GM03348 (cell line): ENCODE measurements around the gene OGA.

Source experiments
- DNase-seq: peaks from one replicate; pipeline ENCODE4 v3.0.0; 2012; ENCODE audit warnings: low spot score

OGA gene

DNA sequence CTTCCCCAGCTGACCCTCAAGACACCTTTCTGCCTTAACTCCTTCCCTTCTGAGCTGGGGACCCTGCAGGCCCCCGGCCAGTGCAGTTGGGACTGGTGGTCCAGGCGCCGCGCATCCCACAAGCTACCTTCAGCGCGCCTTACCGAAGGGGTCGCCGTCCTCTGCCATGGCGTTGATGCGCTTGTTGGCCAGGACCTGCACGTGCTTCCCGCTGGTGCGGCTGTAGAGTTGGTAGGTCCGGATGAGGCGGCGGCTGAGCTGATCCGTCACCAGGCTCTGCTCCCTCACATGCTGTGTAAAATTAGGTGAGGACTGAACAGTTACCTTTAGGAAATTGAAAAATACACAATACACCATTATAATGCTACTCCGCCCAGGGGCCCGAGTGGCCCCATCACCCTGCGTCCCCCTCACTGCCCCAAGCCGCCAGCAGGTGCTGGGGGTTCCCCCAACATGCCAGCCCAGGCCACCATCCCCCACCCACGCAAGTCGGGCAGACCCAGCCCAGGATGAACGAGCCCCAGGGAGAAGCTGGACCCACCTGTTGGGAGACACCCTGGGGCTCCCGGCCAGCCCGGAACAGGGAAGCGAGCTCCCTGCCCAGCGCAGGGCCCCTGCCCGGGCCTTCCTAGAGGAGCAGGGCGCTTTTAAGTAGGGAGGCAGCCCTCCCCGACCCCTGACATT is 43.5 kb downstream of the OGA start:
- DNase-seq: no peak

DNA sequence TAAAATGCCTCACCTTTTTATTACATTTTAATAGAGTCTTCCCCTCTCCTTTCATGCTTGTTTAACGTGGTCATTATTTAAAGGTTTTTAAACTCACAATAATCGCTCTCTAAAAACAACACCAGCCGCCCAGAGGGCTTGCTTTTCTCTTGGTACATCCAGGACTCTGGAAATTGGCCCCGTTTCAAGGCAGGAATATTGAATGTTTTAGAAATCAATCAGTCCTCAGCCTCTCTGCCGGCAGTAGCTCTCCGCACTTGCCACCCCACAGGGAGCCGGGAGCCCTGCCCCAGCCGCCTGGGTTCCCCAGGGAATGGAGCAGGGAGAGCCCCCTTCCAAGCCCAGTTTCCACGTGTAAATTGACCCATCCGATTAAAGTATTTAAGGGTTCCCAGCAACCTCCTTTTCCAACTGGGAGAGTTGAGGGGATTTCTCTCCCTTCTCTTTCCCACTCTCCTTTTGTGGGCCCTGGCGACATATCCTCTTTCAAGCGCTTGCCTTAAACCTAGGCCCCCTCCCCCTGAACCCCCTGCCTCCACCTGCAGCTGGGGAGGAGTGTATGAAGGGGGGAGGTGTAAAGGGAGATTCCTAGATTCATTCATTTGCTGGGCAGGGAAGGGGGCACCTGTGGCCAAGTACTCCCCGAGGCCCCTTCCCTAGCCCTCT is 44.2 kb downstream of the OGA start:
- DNase-seq: no peak

DNA sequence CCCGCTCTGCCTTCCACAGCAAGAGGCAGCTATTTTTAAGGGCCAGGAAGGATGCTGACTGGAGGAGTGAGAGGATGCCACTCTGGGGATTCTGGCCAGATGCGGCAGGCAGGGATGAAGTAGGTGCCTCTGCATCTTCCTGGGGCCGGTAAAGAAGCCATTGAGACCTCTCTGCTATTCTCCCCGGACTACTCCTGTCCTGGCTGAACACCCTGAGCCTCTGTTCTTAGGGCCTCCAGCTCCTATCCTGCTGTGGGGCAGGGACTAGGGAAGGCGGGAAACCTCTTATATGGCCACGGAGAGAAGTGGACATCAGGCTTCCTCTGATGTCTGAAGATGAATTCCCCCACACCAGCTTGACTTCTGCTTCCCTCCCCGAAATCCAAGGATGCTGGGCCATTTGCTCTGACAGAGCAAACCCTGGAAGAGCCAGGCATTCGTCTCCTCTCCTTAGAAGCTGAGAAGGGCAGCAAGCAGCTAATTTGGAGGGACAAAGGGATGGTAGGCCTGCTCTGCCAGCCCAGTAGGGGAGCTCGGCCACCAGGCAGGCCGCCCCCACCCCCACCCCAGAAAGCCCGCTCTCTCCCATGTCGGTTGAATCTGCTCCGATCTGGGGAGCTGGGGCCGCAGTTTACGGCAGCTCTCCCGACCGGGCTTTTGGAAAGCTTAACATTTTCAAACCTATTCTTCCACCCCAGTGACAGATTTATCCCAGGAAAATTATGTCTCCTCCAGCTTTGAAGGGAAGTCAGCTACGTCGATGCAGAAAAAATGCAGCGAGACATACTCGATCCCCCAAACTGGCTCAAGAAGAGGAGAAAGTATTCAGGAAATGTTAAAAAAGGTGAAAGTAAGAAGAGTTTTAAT is 45.1 kb downstream of the OGA start:
- DNase-seq: no peak

DNA sequence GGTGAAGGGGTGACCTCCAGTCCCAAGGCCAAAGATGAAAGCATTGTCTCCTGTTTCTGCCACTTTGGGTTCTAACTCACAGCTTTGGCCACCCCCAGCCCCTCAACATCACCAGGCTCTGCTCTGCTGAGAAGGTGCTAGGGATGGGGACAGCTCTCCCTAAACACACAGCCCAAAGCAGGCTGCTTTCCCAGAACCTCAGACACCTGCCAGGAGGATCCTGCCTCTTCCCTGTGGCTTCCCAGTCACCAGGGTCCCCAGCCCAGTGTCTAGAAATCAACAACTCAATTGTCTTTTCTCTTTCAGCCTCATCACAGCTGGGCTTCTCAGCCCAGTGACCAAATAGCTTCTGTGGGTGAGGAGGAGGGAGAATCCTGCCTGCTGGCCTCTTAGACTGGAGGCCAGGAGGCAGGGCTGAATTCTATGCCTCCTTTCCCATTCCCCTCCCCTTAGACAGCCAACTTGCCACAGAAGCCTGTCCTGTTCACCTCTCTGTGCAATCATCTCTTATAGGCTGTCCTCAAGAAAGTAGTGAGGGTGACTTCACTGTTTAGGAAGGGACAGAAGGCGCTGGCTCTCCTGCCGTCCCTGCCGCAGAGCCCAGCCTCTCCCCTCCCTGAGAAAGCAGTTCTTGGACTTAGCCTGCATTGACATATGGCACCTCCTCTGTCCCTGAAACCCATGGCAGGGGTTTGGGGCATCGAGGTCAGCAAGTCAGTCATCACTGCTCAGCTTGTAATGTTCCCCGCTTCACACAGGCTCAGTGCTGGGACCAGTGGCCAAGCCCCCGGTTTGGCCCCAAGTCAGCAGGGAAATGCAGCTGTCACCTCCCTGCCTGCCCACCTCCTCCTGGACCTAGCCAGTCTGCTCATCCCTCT is 46.0 kb downstream of the OGA start:
- DNase-seq: no peak

DNA sequence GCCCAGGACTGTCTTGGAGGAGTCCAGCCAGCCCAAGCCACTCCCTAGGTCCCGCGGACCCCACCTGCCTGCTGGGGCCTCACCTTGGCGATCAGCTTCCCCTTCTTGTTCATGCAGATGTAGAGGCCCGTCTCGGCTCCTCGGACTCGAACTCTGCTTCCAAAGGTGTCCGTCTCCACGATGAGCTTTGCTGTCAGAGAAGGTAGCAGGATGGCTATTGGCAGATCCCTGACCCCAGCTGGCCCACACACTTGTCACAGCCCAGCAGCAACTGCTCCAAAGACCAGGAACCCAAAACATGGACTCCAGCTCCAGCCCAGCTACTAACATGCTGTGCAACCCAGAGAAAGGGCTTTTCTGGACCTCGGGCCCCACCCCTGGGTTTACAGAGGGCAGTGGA is 46.9 kb downstream of the OGA start:
- DNase-seq: no peak

DNA sequence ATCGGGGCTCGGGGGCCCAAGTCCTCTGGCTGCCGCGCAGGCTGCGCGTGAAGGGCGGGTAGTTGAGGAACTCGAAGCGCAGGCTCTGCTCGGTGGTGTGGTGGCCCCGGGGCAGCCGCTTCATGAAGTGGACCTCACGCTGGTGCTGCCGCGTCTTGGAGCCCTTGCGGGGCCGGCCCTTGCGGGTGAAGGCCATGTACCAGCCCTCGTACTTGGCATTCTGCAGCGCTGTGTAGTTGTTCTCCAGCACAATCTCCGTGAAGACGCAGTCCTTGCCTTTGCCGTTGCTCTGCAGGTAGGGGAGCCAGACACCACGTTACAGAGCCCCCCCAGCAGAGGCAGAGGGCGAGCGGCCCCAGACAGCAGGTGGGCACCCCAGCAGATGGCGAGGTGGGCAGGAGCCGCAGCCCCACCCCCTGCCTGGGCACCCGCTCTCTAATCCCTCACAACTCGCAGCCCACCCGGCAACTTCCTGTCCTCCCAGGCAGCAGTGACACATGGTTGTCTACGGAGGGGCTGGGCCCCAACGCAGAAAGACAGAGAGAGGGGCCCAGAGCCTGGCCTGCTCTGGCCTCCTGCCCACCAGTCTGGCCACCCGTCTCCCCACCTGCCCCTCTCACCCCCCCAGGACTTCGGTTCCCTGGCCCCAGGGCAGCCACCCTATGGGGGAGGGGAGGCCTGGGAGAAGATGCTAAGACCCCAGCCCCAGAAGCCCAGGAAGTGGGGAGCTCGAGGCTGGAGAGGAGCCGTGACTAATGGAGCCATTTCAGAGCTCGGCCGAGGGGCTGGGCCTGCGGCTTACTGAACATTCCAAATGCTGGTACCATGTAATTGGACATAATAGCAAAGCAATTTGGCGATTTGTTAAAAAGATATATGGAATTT is 47.7 kb downstream of the OGA start:
- DNase-seq: no peak

DNA sequence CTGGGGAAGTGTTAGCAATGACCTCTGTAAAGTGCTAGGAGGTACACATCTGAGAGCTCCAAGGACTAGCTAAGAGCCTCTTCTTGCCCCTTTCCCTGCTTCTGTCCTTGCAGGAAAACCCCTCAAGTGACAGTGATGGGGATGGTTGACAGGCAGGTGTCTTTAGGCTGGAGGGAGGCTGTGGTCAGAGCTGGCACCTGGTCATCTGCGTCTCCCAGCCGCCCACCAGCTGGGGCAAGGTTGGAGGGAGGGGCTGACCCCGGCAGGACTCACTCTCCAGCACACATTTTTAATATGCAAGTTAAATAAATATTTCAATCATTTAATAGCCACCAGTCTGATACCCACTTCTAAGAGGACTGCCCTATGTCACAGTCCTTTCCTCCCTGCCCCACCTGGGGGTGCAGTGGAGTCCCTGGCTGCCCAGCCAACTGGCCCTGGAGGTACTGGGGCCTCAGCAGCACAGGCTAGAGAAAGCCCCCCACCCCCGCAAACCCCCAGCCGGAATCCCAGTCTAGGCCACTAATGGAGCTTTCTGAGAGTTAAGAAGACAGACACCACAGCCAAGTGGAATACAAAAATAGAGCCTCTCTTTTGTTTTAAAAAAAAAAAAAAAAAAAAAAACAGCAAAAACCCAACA is 48.6 kb downstream of the OGA start:
- DNase-seq: no peak

DNA sequence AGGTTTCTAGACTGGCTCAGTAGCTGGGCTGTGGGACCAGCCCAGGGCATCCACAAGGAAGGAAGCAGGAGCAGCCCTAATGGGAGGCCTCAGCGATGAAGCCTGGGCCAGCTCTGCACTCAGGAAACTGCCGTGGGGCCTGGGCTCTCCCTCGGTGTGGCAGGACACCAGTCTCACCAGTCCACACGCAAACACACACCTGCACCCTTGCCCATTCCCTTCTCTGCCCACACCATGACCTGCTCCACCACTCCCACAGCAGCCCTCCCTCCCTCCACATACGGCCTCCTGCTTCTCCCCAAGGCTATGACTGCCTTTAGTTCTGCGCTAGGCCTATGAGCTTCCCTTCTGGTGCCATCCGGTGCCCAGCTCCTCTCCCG is 49.5 kb downstream of the OGA start:
- no peak for DNase-seq

DNA sequence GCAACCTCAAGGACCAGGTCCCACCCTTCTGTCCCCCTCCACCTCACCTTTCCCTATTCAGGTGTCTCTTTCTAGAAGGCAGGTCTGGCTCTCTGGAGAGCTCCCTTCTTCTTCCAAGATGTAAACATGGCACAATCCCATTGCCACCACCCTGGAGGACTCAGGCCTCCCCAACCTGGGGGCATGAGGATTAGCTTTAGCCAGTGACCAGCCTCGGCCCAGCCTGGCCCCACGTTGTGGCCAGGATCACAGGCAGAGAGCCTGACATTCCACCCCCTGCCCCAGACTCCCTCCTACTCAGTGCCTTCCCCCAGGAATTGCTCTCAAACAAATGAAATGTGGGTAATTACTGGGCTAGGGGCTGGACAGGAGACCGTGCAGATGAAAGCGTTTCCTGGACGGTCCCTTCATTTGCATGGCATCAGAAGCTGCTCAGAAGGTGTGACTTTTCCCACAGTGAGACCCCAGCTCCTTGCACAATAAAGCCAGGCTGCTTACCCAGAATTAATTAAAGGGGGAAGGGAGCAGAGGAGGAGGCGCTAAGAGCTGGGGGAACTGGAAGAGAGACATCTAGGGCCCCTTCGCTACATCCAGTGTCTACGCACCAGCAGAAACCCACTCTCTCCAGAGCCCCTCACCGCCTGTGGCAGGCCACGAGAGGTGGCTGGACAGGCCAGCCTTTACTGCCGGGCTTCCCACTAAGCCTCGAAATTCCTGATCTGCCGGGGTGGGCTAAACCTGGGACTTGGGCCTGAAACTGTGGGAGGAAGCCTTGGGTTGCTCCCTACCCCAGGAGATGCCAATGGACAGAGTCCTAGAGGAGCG is 50.1 kb downstream of the OGA start:
- DNase-seq: no peak

DNA sequence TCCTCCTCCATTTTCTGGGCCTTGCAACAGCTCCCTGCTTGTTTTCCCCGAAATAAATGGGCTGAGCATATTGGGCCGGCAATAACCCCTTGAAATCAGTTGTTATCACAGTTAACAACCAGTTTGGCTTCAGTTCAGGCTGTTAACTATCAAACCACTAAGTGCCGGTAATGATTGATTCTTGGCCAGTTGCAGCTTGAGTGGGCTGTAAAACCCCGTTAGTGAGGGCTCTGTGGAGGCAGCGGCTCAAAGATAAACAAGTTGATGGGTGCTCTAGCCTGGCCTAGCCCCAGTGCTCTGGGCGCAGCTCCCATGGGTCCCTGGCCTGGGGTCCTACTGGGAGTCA is 50.7 kb downstream of the OGA start:
- no peak for DNase-seq

DNA sequence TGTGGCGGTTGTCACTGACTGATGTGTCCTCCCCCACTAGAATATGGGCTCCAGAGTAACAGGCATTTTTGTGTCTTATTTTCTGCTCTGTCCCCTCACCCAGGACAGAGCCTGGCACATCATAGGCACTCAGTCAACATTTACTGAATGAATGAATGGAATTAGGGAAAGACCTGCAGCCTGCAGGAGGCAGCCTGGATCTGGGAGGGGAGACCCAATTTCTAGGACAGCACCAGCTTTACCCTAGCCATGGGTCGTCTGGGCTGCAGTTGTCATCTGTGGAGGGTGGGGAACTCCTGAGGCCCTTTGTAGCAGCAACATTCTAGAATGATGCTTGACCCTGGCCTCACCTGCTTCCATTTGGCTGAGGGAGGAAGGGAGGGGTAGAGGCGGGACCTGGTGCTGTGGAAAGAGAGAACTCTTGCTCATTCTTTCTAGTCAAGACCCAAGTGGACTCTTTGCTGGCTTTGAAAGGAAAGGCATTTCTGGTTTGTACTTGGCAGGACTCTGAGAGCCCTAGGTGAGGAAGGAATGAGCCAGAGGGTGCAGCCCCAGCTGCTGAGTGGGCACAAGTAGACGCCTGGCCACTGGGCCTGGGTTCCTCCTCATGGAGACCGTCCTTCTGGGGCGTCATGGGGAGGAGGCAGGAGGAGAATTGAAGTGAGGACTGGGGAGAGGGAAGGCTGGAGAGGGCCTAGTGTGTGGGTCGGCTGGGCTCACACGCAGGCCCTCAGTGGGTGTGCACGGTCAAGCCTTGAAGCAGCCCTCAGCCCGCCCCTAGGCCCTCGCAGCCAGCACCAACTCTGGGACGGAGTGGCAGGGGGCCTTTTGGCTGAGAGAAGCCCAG is 51.3 kb downstream of the OGA start:
- DNase-seq: no peak

DNA sequence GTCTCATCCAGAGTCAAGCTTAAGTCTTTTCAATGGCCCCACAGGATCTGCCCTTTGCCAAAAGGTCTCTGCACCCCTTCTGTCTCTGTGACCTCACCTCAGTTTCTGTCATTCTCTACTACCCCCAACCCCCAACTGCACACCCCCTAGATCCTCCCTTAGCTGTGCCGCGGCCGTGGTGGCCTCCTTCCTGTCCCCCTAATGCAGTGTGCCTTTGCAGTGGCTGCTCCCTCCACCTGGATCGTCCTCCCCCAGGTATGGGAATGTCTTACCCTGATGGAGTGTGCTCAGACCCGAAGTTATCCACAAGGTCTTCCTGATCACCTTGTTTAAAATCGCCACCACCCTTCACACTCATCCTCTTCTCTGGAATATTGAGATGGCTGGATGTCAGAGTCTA is 51.9 kb downstream of the OGA start:
- DNase-seq: no peak

DNA sequence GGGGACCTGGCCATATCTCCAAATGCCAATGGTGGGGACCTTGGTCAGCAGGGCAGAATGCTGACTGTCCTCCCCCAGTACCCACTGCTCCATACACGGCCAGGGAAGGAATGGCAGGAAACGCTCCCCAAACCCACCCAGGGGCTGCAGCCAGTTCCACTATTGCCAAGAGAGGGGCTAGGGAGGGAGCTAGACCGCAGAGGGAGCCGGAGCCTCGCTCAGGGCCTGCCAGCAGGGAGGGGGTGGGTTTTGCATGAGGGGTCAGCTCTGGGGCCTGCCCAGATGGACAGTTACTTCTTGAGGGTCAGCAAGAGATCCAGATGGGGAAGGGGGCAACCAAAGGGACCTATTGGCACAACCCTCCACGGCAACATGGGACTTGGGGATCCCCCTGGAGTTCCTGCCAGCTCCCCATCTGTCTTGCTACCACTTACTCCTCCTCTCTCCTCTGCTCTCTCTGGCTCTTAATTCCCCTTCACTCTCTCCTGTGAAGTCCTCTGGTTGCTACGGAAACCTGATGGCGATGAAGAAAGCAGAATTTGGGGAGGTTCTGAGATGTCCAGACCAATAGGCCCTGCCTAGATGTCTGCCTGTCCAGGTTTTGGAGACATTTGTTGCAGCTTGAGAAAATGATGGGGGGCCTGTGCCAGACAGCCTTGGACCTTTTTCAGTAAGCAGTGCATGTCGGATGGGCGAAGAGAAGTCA is 55.0 kb downstream of the OGA start:
- DNase-seq: no peak

DNA sequence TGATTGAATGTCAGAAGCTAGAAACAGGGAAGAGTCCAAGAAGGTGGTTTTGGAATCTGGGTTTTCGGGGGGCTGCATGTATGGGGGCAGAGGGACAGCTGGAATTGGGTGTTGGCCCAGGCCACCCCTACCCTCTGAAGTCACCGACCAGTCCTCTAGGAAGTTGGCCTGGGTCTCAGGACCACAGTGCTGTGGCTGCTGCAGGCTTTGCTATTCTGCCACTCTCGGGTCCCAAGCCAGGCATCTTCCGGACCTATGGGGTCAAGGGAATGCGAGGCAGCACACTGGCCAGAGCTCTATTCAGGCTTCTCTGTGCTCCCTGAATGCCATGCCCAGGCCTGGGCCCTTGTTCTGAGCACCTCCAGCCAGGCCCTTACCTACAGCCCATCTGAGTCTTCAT is 55.5 kb downstream of the OGA start:
- DNase-seq: no peak

DNA sequence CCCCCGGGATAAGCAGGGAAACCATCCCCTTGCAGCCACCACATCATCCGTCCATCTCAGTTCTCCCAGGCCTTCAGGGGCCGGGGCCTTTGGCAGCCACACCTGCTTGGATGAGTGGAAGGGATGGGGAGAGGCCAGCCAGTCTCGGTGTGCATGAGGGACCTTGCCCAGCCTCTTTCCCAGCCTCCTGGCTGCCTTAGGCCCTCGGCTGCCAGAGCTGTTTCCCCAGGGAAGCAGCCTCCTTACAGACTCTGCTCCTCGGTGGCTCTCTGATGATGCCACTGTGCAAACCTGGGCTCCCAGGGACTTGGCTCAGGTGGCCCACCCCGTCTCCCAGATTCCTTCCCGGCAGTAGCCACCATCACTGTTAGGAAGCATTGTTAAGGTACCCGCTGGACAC is 57.0 kb downstream of the OGA start:
- DNase-seq: no peak

DNA sequence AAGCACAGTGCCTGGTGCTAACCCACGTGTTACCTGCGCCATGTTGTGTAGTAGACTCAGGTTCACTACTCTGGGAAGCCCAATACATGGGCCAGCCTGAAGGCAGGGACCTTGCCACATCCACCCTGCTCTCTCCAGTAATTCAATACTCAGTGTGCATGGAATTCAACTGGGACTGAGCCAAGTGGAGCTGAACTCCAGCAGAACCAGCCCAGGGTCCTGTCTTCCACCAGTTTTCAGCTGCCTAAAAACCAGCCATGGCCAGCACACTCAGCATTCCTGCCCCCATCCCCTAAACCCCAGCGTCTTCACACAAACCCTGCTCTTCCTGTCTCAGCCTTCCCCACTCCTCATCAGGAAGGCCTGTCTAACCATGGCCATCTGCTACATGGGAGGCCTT is 57.7 kb downstream of the OGA start:
- DNase-seq: no peak

DNA sequence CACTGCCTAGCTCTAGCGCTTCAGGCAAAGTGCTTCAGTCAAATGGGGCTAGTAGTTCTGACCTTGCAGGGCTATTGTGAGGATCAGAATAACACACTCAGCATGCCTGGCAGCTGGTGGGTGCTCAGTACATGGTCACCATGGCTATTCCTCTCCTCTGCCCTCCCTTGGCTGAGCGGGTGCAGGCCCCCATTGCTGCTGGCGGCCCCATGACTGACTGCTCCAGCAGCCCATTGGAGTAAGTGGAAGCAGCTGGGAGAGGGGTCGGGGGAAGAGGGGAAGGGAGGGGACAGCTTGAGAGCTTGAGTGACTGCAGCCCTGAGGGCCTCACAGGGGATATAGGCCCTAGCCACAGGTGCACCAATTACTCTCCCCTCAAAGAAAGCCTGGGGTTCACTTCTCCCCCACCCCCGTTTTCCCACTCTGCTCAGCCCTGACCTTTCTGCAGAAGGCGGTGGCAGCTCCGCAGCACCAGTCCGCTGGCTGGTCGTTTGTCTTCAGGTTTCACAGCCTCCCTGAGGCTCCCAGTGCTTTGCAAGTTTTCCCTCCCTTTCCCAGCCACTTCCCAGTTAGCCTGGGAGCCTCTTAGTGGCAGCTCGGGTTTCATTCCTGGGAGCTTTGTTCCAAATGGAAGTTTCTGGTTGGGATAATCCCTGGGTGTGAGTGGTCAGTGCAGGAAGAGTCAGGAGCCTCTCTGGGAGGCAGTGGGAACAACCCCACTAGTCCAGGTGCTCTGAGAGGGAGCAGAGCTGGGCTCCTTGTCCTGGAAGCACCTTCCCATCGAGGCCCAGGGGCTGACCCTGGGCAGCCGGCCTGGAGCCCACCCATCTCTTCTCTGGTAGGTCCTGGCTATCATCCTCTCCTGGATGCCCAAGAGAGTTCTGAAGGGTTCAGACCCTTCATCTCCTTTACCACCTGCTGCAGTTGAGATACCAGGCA is 58.7 kb downstream of the OGA start:
- DNase-seq: no peak
